Neural progenitor cell (in vitro differentiated cells): ENCODE measurements around the gene ARHGEF39. TPM values are rescaled to one million over a fixed set of nuclear protein-coding genes. Genes with fewer than 3 reads are reported as not detected.

Experiments used
- DNase-seq: peaks from one replicate; pipeline ENCODE4 v3.0.0-alpha.2; 2016; ENCODE audit warnings: low spot score
- H2AFZ ChIP-seq: fragments of 200-600 bp; sonication (generic); replicated peaks from 2 replicates; pipeline ENCODE4 v1.6.1; 2016; ENCODE audit warnings: antibody characterized with exemption
- H3F3A ChIP-seq: fragments of 200-600 bp; sonication (generic); 2 replicates; pipeline ENCODE4 v1.6.1; 2016; ENCODE audit warnings: antibody characterized with exemption, low read depth
- H3K27ac ChIP-seq: fragments of 200-600 bp; sonication (generic); 2 replicates; pipeline ENCODE4 v1.5.1; 2016; ENCODE audit warnings: mild to moderate bottlenecking
- H3K27me3 ChIP-seq: fragments of 200-600 bp; sonication (generic); 2 replicates; pipeline ENCODE4 v1.6.1; 2016; ENCODE audit warnings: mild to moderate bottlenecking, moderate library complexity
- H3K36me3 ChIP-seq: fragments of 200-600 bp; sonication (generic); 2 replicates; pipeline ENCODE4 v1.5.1; 2016
- H3K4me1 ChIP-seq: fragments of 200-600 bp; sonication (generic); 2 replicates; pipeline ENCODE4 v1.6.1; 2016; ENCODE audit warnings: mixed run types
- H3K4me2 ChIP-seq: fragments of 200-600 bp; sonication (generic); 2 replicates; pipeline ENCODE4 v1.6.1; 2016
- H3K4me3 ChIP-seq: fragments of 200-600 bp; sonication (generic); 2 replicates; pipeline ENCODE4 v1.5.1; 2016
- H3K79me2 ChIP-seq: fragments of 200-600 bp; sonication (generic); 2 replicates; pipeline ENCODE4 v1.6.1; 2016; ENCODE audit warnings: low read depth
- H3K9ac ChIP-seq: fragments of 200-600 bp; sonication (generic); 2 replicates; pipeline ENCODE4 v1.6.1; 2016
- H3K9me3 ChIP-seq: fragments of 200-600 bp; sonication (generic); 2 replicates; pipeline ENCODE4 v1.5.1; 2016; ENCODE audit warnings: low read depth
- H4K20me1 ChIP-seq: fragments of 200-600 bp; sonication (generic); 2 replicates; pipeline ENCODE4 v1.6.1; 2016; ENCODE audit warnings: low read depth
- H3K27ac Mint-ChIP-seq: 3 replicates; pipeline ENCODE4 v1.8.0; 2021; ENCODE audit warnings: mixed read lengths
- H3K27me3 Mint-ChIP-seq: 2 replicates; pipeline ENCODE4 v1.8.0; 2022; ENCODE audit warnings: low read depth, mild to moderate bottlenecking, inconsistent platforms, moderate library complexity, mixed read lengths; ENCODE audit not compliant: insufficient read depth
- H3K36me3 Mint-ChIP-seq: 3 replicates; pipeline ENCODE4 v1.8.0; 2021; ENCODE audit warnings: mixed read lengths
- H3K4me1 Mint-ChIP-seq: 3 replicates; pipeline ENCODE4 v1.8.0; 2021; ENCODE audit warnings: mixed read lengths
- H3K4me3 Mint-ChIP-seq: 3 replicates; pipeline ENCODE4 v1.8.0; 2021; ENCODE audit warnings: mild to moderate bottlenecking, moderate library complexity, mixed read lengths
- H3K9me3 Mint-ChIP-seq: 3 replicates; pipeline ENCODE4 v1.8.0; 2020; ENCODE audit warnings: mixed read lengths
- CTCF ChIP-seq: fragments of 200-600 bp; sonication (generic); IDR thresholded peaks from 2 replicates; pipeline ENCODE4 v1.5.1; 2017; ENCODE audit warnings: antibody characterized with exemption, mild to moderate bottlenecking
- EZH2 ChIP-seq: fragments of 200-600 bp; sonication (generic); IDR thresholded peaks from 2 replicates; pipeline ENCODE4 v1.6.1; 2017; ENCODE audit warnings: antibody characterized with exemption, mild to moderate bottlenecking, moderate library complexity
- EZH2phosphoT487 ChIP-seq: fragments of 200-600 bp; sonication (generic); IDR thresholded peaks from 2 replicates; pipeline ENCODE4 v1.6.1; 2017; ENCODE audit warnings: antibody characterized with exemption
- total RNA-seq: library from RNA; depleted of rRNA; stranded (reverse); fragments of >200 nt; gene quantifications from 2 replicates; pipeline ENCODE4 v1.2.3, GENCODE V29; 2015; ENCODE audit warnings: low replicate concordance

ARHGEF39 gene
- total RNA-seq, 1 donor from 2014 or later = 13.2 TPM

GRCh38 chr9:35652829-35653209, 12.2 kb downstream of the ARHGEF39 start:
- H3K36me3 Mint-ChIP-seq = peaks cover under 1% of the 10 kb centered on the region
- DNase-seq = no peak
- Histone ChIP-seq H3K27ac (no peak overlapping the region), H2AFZ (no peak overlapping the region), H3K4me1 (peaks cover 9% of the 10 kb centered on the region), H3K4me3 (no peak overlapping the region), H3F3A (peaks cover 17% of the 10 kb centered on the region), H3K36me3 (no peaks in the 10 kb centered on the region), H3K79me2 (no peaks in the 10 kb centered on the region), H3K4me2 (no peak overlapping the region), H3K9ac (no peak overlapping the region), H3K27me3 (peaks cover 21% of the 10 kb centered on the region), H3K9me3 (no peaks in the 10 kb centered on the region), H4K20me1 (no peaks in the 10 kb centered on the region)
- H3K27me3 Mint-ChIP-seq = peaks cover 17% of the 10 kb centered on the region
- no peak overlapping the region for H3K27ac Mint-ChIP-seq
- no peak for TF ChIP-seq EZH2phosphoT487
- no peak for TF ChIP-seq CTCF
- no peak for TF ChIP-seq EZH2
- H3K9me3 Mint-ChIP-seq = peaks cover 1% of the 10 kb centered on the region
- peaks cover 25% of the 10 kb centered on the region for H3K4me1 Mint-ChIP-seq
- no peak overlapping the region for H3K4me3 Mint-ChIP-seq

- H4K20me1 ChIP-seq = no peaks in the 10 kb centered on the region
- no peak overlapping the region for H3K27ac ChIP-seq
- no peaks in the 10 kb centered on the region for H3K36me3 ChIP-seq
- no peak overlapping the region for H3K9ac ChIP-seq
- H3K9me3 Mint-ChIP-seq = no peaks in the 10 kb centered on the region
- no peak overlapping the region for H3K4me3 Mint-ChIP-seq
- peaks cover 16% of the 10 kb centered on the region for H3K27me3 Mint-ChIP-seq
- H3K79me2 ChIP-seq = no peaks in the 10 kb centered on the region
- H3K27ac Mint-ChIP-seq = no peak overlapping the region
- no peak overlapping the region for H2AFZ ChIP-seq
- H3K9me3 ChIP-seq = no peaks in the 10 kb centered on the region
- H3K4me1 Mint-ChIP-seq = peaks cover 25% of the 10 kb centered on the region
- H3K4me2 ChIP-seq = no peak overlapping the region
- H3K4me3 ChIP-seq = no peak overlapping the region
- peaks cover 26% of the 10 kb centered on the region for H3K27me3 ChIP-seq
- no peaks in the 10 kb centered on the region for H3K36me3 Mint-ChIP-seq
- H3K4me1 ChIP-seq = peaks cover 12% of the 10 kb centered on the region
- no peak for DNase-seq
- no peak for TF ChIP-seq CTCF
- TF ChIP-seq EZH2phosphoT487 = no peak
- TF ChIP-seq EZH2 = no peak
- peaks cover 16% of the 10 kb centered on the region for H3F3A ChIP-seq
Measured at GRCh38 chr9:35651956-35652828, 12.8 kb downstream of the ARHGEF39 start.

- Mint-ChIP-seq H3K36me3 (no peaks in the 10 kb centered on the region), H3K4me3 (no peak within 1 kb of the TSS), H3K4me1 (peaks cover 22% of the 10 kb centered on the region), H3K27ac (no peak within 1 kb of the TSS), H3K27me3 (peaks cover 14% of the 10 kb centered on the region), H3K9me3 (no peaks in the 10 kb centered on the region)
- Histone ChIP-seq H3K4me2 (no peak within 1 kb of the TSS), H3K9ac (no peak within 1 kb of the TSS), H3K4me1 (peaks cover 16% of the 10 kb centered on the region), H3K4me3 (no peak within 1 kb of the TSS), H3K36me3 (no peaks in the 10 kb centered on the region), H4K20me1 (no peaks in the 10 kb centered on the region), H2AFZ (peak within 1 kb of the TSS; percentile 83), H3K27ac (no peak within 1 kb of the TSS), H3K27me3 (peaks cover 14% of the 10 kb centered on the region), H3K79me2 (no peaks in the 10 kb centered on the region), H3K9me3 (no peaks in the 10 kb centered on the region), H3F3A (peaks cover 16% of the 10 kb centered on the region)
- TF ChIP-seq CTCF (no peak), EZH2 (no peak), EZH2phosphoT487 (no peak)
- no peak for DNase-seq
Measured at GRCh38 chr9:35650341-35651158, 14.4 kb downstream of the ARHGEF39 start, which contains the start of gene SIT1. Gene SIT1, minus strand, starts transcription at chr9:35650931. Its CDS starts 78 bp downstream, at chr9:35650853.
